GM18520 (cell line): ENCODE data around the gene MYCN.
"Not testable (repeated sequence)": the region's sequence is repeated elsewhere in the genome, so short reads cannot be mapped to it uniquely, and the experiment has no call there.

ENCODE experiments used
- ATAC-seq: cut with Tn5 transposase; IDR thresholded peaks from one replicate; pipeline ENCODE4 v1.9.1; 2021; ENCODE audit not compliant: unreplicated experiment

MYCN gene

DNA sequence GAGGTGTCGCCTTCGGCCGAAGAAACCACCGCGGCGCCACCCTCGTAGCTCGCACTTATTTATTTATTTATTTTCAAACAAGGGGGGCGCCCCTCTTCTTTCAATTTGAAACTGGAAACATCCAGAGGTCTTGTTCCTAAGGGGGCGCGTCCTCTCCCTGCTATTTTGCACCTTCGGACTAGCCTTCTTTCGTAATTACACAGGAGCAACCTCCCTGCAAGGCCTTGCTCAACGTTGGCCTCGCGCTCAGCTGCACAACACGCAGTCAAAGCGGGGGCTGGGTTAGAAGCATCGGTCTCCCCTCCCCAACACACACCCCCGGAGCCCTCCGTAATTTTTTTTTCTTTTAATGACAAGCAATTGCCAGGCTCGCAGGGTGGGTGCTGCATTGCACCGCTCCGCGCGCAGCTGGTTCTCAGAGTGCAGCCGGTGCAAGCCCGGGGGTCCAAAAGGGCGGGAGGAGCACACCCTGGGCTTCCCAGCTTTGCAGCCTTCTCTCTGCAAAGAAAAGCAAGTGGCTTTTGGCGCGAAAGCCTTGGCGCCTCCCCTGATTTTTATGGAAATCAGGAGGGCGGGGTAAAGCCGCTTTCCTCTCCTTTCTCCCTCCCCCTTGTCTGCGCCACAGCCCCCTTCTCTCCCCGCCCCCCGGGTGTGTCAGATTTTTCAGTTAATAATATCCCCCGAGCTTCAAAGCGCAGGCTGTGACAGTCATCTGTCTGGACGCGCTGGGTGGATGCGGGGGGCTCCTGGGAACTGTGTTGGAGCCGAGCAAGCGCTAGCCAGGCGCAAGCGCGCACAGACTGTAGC lies at the start of gene MYCN:
MYCN (plus strand) TSS at position 697 of the 807 bp plus-strand sequence. CDS start 1,515 bp downstream, outside the sequence.
- ATAC-seq: no peak

DNA sequence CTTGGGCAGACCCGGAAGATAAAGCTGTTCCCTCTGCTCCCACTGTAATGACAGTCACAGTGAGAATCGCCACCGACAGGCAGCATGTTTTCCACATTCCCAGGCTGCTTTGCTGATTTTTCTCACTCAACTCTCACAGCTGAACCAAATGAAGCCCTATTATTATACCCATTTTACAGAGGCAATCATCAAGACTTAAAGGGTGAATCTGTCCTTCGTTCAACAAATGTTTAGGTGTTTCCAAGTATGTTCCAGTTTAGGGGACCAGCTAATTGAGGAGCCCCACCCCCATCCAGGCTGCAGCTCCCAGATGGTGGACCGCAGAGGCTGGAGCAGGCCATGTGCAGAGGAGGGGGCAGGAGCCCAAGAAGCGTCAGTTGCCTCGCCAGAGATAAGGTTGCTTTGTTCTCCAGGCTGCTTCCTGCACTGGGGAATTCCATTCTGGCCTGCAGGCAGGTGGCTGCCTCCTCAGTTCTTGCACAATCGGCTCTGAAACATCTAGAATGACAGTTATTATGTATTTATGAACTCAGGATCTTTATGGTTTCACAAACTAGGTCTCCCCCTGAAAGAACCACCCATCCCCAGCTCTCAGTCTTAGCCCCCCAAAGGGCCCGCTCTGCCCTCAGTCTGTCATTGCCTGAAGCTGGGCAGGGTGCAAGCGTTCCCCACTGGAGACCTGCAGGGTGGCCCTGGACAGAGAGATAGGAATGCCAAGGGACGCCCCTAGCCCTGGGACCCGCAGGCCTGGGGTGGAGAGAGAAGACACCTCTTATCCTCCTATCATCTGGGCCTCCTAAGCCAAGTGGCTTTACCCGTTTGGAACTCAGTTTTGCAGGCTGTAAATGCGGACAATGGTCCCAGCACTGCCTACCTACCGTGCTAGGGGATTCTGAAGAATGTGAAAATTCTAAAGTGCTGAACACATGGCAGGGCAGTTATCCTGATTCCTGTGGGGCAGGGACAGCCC lies 49.1 kb upstream of the MYCN start:
- ATAC-seq: no peak

DNA sequence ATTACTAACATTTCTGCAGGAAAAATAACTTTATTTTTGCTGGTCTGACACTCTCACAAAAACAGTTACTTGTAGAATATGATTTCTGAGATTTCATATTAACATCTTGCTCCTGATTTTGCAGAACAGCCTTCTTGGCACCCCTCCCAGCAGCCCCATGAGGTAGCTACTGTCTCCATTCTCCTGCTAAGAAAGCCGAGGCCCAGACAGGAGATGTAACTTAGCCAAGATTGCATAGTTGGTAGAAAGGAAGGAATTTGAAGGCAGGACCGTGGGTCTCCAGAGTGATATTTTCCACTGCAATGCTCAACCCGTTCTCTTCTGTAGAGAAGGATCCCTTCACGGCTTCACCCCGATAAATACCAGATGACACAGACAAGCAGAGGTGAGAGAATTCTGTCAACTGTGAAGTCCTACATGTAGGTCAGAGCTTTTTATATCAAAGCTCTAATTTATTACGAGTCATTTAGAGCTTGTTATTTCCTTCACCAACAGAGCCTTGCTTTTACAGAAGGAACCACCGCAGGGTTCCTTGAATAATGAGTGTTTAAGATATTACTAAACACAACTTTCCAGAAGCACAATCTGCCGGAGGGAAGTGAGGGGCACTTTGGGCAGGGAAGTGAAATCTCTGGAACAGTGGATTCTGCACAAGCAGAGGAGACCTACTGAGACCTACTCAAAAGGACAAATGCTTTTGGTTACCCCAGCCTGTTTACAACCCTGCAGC lies 48.0 kb upstream of the MYCN start:
- ATAC-seq: no peak

DNA sequence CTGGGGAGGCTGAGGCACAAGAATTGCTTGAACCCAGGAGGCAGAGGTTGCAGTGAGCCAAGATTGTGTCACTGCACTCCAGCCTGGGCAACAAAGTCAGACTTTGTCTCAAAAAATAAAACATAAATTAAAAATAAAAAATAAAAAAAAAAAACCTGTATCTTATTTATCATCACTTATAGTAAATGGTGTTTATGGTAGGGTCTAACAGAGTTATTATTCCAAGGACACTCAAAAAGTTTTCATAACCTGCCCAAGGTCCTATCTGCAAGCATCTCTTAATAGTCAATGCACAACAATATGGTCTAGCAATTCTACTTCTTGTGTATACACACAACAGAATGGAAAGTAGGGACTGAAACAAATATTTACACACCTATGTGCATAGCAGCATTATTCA lies 47.3 kb upstream of the MYCN start:
- ATAC-seq: no peak

DNA sequence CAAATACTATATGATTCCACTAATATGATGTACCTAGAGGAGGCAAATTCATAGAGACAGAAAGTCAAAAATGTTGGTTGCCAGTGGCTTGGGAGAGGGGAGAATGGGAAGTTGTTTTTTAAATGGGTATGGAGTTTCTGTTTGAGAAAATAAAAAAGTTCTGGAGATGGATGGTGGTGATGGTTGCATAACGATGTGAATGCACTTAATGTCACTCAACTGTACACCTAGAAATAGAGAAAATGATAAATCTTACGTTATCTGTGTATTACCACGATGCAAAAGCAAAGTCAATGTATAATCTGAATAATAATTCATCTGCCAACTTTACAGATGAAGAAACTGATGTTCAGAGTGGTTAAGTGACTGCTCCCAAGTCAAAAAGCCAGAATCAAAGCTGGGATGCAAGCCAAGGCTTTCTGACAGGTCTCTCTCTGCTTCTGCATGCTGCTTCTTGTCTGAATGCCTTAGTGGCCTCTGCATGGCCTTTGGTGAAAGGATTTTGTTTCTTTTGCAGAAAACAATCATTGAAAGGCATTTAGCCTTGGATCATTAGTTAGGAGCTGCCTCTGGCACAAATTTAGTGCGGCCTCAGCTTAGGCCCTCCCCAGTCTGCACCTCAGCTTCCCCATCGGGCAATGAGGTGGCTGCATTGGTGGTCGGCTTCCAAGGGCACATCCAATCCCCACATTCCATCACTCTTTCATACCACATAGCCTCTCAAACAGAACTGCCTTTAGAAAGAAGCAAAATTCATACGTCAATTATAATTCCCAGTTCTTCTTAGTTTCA lies 46.5 kb upstream of the MYCN start:
- no peak for ATAC-seq

DNA sequence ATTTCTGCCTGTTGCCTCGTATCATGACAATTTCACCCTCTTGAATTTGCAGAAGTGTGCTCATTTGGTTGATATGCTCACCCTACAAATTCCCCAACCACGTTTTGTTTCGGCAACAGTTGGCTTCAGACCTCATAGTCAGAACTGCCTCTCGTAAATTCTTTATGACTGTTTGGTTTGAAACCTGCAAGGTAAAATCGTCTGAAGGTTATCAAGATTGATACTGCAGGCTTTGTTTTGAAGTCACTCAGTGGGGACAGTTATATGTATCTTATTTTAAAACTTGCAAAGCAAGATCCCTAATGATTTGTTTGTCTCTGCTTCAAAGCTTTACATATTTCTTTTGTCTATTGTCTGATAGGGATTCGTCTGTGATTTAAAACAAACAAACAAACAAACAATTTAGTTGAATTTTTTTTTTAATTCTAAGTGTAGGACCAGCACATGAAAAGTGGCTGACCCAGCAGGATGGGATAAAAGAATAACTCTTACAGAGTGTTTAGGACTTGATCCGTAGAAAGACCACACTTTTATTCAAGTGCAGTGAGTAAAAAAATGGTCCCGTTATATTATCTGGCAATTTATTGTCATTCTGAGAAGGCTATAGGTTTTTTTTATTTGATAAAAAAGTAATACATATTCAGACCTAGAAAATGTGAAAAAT lies 45.7 kb upstream of the MYCN start:
- no peak for ATAC-seq

DNA sequence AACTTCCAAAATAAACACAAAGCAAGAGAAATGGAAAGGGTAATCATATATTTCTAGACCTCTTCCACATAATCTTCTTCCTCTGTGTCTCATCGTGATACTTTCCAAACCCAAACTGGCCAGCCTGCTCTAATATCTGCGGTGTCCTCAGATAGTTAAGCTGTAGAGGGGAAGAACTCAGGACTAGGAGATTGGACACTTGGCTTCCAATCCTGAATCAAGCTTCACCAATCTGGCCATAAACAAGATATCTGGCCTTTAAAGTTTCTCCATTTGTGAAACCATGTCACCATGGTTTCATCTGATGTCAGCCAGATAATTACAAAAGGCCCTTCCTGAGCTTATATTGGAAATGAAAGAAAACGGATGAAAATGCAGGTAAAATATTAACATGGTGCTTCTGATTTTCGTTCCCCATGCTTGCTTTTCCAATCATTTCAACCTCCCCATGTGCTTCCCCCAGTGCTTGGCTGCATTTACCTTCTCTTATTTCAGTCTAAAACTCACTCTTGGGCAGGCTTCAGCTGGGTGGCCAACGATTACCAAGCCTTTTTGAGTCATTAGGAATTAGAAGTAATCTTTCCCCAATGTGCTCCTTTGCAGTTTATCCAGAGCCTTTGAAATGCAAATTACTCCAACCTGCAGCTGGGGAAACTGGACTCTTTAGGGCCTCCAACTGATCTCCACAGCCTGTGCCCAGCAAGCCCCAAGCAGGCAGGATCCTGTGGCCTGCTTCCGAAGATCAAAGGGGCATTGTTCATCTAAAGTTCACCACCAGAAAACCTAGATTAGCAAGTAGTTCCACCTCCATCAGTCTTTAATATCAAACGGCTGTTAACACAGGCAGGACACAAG lies 44.5 kb upstream of the MYCN start:
- no peak for ATAC-seq

- no peak for ATAC-seq
These were observed 43.5 kb upstream of the MYCN start for GRCh38 chr2:15896859-15897258.

- ATAC-seq: no peak
These were observed 42.8 kb upstream of the MYCN start for GRCh38 chr2:15897431-15898098.

DNA sequence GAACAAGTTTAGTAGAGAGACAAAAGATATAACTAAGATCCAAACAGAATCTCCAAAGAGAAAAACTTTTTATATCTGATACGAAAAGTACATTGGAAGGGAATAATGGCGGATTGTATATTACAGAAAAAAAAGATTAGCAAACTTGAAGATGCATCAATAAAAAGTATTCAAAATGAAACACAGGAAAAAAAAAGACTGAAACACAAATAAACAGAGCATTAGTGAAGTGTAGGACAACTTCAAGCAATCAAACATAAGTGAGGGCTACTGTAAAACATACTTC lies 41.1 kb upstream of the MYCN start:
- ATAC-seq: no peak

GRCh38 chr2:15899751-15900493 lies 40.4 kb upstream of the MYCN start:
- no peak for ATAC-seq

DNA sequence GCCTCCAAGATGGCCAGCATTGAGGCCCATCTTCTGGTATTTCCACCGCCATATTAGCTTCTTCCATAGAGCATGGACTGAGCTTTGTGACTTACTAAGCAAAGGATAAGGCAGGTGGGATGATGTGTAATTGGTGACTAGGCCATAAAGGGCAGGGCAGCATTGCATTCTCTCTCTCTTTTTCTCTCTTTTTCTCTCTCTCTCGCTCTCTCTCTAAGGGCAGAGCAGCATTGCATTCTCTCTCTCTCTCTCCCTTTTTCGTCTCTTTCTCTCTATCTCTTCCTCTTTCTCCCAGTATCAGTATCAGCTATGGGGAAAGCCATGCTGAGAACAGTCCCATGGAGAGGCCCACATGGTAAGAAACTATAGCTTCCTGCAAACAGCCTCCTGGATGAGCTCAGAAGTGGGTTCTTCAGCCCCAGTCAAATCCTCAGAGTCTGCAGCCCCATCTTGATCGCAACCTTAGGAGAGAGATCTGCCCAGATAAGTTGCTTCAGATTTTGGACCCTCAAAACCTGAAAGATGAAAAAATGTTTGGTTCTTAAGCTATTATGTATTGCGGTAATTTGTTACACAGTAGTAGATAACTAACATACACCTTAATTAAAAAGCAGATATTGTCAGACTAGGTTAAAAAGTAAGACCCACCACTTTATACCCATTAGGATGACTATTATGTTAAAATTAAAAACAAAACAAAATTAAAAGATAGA lies 39.1 kb upstream of the MYCN start:
- ATAC-seq: no peak

GRCh38 chr2:15901808-15902130 lies 38.6 kb upstream of the MYCN start:
- ATAC-seq: no peak

GRCh38 chr2:15903910-15904309 lies 36.4 kb upstream of the MYCN start:
- ATAC-seq: not testable (repeated sequence)

DNA sequence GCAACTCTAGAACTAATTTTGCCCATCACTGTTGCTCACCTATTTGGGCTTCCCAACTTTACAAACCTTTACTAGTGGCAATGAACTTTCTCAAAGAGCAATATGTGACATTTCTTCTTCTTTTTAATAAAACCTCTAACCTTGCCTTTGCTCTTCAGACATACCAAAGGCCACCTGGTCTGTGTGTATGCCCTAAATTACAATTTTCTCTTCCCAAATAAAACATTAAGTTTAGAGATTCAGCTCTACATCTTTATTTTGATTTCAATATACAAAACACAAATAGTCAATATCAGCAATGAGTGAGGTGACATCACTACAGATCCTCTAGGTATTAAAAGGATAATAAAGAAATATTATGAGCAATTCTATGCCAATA lies 35.1 kb upstream of the MYCN start:
- ATAC-seq: no peak

DNA sequence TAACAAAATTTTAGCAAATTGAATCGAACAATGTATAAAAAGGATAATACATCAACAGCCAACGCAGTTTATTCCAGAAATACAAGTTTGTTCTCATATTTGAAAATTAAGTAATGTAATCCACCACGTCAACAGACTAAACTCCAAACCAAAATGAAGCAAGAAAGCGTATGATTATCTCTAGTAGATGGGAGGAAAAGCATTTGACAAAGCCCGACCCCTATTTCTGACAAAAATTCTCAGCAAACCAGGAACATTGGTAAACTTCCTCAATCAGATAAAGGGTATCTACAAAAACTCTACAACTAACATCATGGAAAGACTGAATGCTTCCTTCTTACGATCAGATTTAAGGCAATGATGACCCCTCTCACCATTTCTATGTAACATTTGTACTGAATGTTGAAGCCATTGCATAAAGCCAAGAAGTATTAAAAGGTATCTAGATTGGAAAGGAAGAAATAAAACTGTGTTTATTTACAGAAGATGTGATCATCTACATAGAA lies 34.3 kb upstream of the MYCN start:
- ATAC-seq: no peak

DNA sequence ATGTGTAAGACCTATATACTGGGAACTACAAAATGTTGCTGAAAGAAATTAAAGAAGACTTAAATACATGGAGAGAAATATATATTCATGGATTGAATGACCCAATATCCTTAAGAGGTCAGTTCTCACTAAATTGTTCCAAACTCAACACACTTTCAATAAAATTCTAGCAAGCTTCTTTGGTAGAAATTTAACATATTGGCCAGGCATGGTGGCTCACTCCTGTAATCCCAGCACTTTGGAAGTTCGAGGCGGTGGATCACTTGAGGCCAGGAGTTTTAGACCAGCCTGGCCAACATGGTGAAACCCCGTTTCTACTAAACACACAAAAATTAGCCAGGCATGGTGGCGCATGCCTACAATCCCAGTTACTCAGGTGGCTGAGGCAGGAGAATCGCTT lies 33.6 kb upstream of the MYCN start:
- ATAC-seq: no peak
